T-helper 2 cell treated with Interferon-gamma antibody and Interleukin-4, amounts not matched to agents 100 ng/mL and 5 ng/mL, for 36 hours (primary cell): Measurements from ENCODE around the gene TNF. TPM values are rescaled to one million over a fixed set of nuclear protein-coding genes. Genes with fewer than 3 reads are reported as not detected.

Source experiments
- intact Hi-C: fragments of 100-400 bp; cut with micrococcal nuclease; formaldehyde crosslinking; loops from one replicate; pipeline ENCODE4 v1.15.1; 2023
- total RNA-seq: library from RNA; stranded (reverse); gene quantifications from 2 replicates; pipeline ENCODE4 v1.2.3, GENCODE V29; 2022

TNF gene
- total RNA-seq, 1 donor from 2014 or later = 45.3 TPM

GRCh38 chr6:31569861-31570536, 5.4 kb upstream of the TNF start:
- intact Hi-C loops = loop anchor here (2.0 kb wide), 2 partner anchors 13 to 23 kb away; partner anchors contain the start of genes ATP6V1G2, LTB and NFKBIL1

- intact Hi-C loops = no loop called here
Measured at GRCh38 chr6:31572041-31572911, 3.1 kb upstream of the TNF start, which contains the start of gene LTA. TSS of gene LTA (plus strand) at chr6:31572289. CDS start at chr6:31572743, 454 bp downstream.

- intact Hi-C loops = loop anchor here (2.0 kb wide), 1 partner anchor 15 kb away; no protein-coding TSS in a partner anchor
Measured at GRCh38 chr6:31573239-31574105, 1.9 kb upstream of the TNF start.

- intact Hi-C loops = loop anchor here (2.0 kb wide), 1 partner anchor 16 kb away; no protein-coding TSS in a partner anchor
Measured at GRCh38 chr6:31574106-31575061, 981 bp upstream of the TNF start.

- intact Hi-C loops = loop anchor here (2.0 kb wide), 1 partner anchor 17 kb away; no protein-coding TSS in a partner anchor
Measured at GRCh38 chr6:31575952-31576685, 754 bp downstream of the TNF start.

- intact Hi-C loops = no loop called here
Measured at GRCh38 chr6:31576897-31577578, 1.7 kb downstream of the TNF start.

GRCh38 chr6:31577579-31577966, 2.2 kb downstream of the TNF start:
- intact Hi-C loops = no loop called here

- intact Hi-C loops = no loop called here
Measured at GRCh38 chr6:31578184-31579118, 3.1 kb downstream of the TNF start.

GRCh38 chr6:31579119-31579505, 3.7 kb downstream of the TNF start:
- intact Hi-C loops = no loop called here

GRCh38 chr6:31579546-31580437, 4.4 kb downstream of the TNF start:
- intact Hi-C loops = loop anchor here (1.0 to 5.0 kb wide), 2 partner anchors 32 to 87 kb away; partner anchors contain the start of gene NFKBIL1

GRCh38 chr6:31580438-31580740, 5.0 kb downstream of the TNF start:
- intact Hi-C loops = loop anchor here (1.0 to 5.0 kb wide), 2 partner anchors 33 to 88 kb away; partner anchors contain the start of gene NFKBIL1

- intact Hi-C loops = loop anchor here (1.0 to 5.0 kb wide), 3 partner anchors 16 to 89 kb away; partner anchors contain the start of gene NFKBIL1
Measured at GRCh38 chr6:31580807-31581433, 5.6 kb downstream of the TNF start.

- intact Hi-C loops = loop anchor here (1.0 to 5.0 kb wide), 3 partner anchors 13 to 89 kb away; no protein-coding TSS in a partner anchor
Measured at GRCh38 chr6:31581434-31582229, 6.3 kb downstream of the TNF start.

GRCh38 chr6:31582230-31582643, 6.9 kb downstream of the TNF start, which contains the start of gene LTB:
TSS of gene LTB (minus strand) at chr6:31582424. CDS start at chr6:31582417, 7 bp downstream.
- intact Hi-C loops = loop anchor here (2.0 to 5.0 kb wide), 2 partner anchors 13 to 90 kb away; no protein-coding TSS in a partner anchor

GRCh38 chr6:31585491-31585890, 10.1 kb downstream of the TNF start:
- intact Hi-C loops = no loop called here
